Activated naive CD4-positive, alpha-beta T cell treated with anti-CD3 and anti-CD28 coated beads, Interleukin-2, amount 50 U/mL, for 24 hours (primary cell): ENCODE measurements around the gene RALGPS1.

Experiments
- H3K27ac Mint-ChIP-seq: one replicate; pipeline ENCODE4 v1.8.0; 2021; ENCODE audit warnings: mild to moderate bottlenecking, mixed read lengths
- H3K27me3 Mint-ChIP-seq: one replicate; pipeline ENCODE4 v1.8.0; 2021; ENCODE audit warnings: mixed read lengths
- H3K36me3 Mint-ChIP-seq: one replicate; pipeline ENCODE4 v1.8.0; 2021; ENCODE audit warnings: mixed read lengths
- H3K4me1 Mint-ChIP-seq: one replicate; pipeline ENCODE4 v1.8.0; 2021; ENCODE audit warnings: mixed read lengths
- H3K4me3 Mint-ChIP-seq: one replicate; pipeline ENCODE4 v1.8.0; 2021; ENCODE audit warnings: mild to moderate bottlenecking, mixed read lengths
- H3K9me3 Mint-ChIP-seq: one replicate; pipeline ENCODE4 v1.8.0; 2021; ENCODE audit warnings: mixed read lengths

The RALGPS1 gene

DNA sequence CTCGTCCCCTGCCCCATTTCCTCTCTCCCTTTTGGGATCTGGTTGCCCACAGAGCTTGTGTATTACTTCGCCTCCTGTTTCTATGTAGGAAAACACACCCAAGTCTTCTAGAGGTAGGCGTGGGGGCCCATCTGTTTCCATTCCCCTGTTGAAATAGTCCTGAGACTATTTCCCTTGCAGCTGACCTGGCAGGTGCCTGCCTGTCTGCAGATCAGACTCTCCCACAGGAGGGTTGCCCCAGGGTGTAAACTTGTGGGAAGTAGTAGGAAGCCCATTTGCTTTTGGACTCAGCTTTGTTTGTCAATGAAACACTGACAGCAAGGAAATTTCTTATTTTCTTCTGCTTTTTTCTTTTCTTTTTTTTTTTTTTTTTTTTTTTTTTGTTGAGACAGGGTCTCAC is 333.7 kb downstream of the RALGPS1 start:
- peaks cover 9% of the 10 kb centered on the region for H3K4me1 Mint-ChIP-seq
- no peak overlapping the region for H3K4me3 Mint-ChIP-seq
- H3K9me3 Mint-ChIP-seq = no peaks in the 10 kb centered on the region
- peaks cover 7% of the 10 kb centered on the region for H3K27me3 Mint-ChIP-seq
- H3K36me3 Mint-ChIP-seq = peaks cover 2% of the 10 kb centered on the region
- H3K27ac Mint-ChIP-seq = no peak overlapping the region

DNA sequence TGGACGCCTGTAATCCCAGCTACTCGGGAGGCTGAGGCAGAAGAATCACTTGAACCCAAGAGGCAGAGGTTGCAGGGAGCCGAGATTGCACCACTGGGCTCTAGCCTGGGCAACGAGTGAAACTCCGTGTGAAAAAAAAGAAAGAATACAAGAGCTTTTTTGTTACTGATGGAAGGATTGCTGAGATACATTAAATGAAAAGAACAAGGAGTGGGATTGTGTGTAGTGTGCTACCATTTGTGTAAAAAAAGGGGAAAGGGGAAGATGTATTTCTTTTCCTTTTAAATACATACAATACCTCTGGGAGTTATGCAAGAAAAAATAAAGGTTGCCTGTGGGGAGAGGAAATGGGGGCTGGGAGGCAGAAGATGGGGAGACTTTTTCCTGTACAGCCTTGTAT is 335.3 kb downstream of the RALGPS1 start:
- peaks cover 2% of the 10 kb centered on the region for H3K36me3 Mint-ChIP-seq
- H3K9me3 Mint-ChIP-seq = no peaks in the 10 kb centered on the region
- H3K27ac Mint-ChIP-seq = no peak overlapping the region
- H3K4me3 Mint-ChIP-seq = no peak overlapping the region
- H3K27me3 Mint-ChIP-seq = peaks cover 10% of the 10 kb centered on the region
- peaks cover 7% of the 10 kb centered on the region for H3K4me1 Mint-ChIP-seq

DNA sequence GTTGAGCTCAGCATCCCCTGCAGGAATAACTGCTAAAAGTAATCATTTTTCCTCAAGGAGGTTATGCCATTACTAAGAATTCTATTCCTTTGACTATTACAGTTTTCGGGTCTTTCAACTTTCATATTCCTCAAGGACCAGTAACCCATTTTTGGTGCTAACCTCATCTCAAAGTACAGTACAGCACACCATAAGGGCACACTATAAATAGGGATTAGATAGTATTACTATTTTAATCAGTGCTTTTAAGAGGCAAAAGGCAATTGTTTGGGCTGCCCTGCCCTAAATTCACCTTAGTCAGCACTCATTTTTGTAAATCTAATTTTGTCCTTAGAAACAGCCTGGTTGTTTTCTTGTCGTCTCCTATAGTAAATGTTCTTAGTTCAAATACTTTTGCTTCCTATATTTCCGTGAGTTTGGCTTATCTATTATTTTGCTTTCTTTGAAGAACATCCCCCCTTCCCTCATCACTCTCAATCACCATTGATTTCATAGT is 336.4 kb downstream of the RALGPS1 start:
- peaks cover 10% of the 10 kb centered on the region for H3K27me3 Mint-ChIP-seq
- no peaks in the 10 kb centered on the region for H3K9me3 Mint-ChIP-seq

DNA sequence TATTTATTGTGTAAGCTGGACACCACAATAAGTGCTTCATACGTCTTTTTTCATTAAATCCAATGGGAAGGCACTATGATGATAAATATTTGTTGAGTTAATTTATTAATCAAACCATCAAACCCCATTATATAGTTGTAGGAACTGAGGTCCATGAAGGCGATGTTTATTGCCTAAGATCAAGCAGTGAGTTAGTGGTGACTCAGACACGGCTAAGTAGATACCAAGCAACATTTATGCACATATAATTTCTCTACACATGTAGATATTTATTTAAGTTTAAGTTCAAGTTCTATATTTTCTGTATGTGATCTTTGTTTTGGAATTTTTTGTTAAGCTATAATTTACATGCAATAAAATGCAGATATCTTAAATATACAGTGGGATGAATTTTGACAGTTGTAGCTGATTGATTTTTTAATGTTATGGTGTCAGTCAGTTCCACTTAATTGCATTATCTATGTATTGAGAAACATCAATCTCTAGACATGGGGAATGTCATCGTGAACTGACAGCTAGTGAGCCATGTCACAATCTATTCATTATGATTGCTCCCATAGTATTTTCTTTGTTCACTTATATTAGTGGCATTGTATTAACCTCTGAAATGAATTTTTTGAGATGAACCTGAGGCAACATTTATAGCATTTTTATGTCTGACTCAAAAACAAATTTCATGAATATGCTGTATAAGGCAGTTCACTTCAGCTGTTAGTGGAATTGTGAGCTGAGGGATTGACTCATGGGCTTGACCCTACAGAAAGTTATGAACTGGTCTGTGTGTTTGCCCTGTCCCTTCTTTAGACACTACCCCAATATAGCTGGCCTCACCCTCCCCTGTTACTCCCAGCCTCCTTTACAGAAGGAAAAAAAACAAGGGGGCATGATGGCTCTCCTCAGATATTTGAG is 338.1 kb downstream of the RALGPS1 start:
- Mint-ChIP-seq H3K27me3 (peaks cover 10% of the 10 kb centered on the region), H3K4me3 (no peak overlapping the region), H3K36me3 (peaks cover 2% of the 10 kb centered on the region), H3K4me1 (no peaks in the 10 kb centered on the region), H3K27ac (no peak overlapping the region), H3K9me3 (no peaks in the 10 kb centered on the region)

More for the DNA sequence above, 336.4 kb downstream of the RALGPS1 start:
- no peaks in the 10 kb centered on the region for H3K4me1 Mint-ChIP-seq
- H3K27ac Mint-ChIP-seq = no peak overlapping the region
- H3K4me3 Mint-ChIP-seq = no peak overlapping the region
- peaks cover 2% of the 10 kb centered on the region for H3K36me3 Mint-ChIP-seq

DNA sequence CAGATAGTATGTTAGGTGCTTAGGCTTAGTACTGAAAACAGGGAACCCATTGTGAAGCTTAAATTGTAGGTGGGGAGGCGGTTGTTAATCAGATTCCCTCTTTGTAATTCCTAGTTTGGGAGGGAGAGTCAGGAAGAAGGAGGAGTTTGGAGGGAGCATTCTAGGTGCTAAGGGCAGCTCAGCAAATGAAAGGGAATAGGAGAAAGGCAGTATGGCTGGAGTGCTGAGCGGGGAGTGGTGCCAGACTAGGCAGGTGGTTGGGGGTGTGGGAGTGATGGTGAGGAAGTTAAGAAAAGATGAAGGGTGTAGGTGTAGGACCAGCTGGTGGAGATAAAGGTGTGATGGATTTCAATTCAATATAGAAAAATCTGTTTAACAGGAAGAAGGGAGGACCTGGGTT is 338.9 kb downstream of the RALGPS1 start:
- H3K27ac Mint-ChIP-seq = no peak overlapping the region
- H3K9me3 Mint-ChIP-seq = no peaks in the 10 kb centered on the region
- no peak overlapping the region for H3K4me3 Mint-ChIP-seq
- H3K36me3 Mint-ChIP-seq = peaks cover 2% of the 10 kb centered on the region
- H3K27me3 Mint-ChIP-seq = peaks cover 10% of the 10 kb centered on the region
- no peaks in the 10 kb centered on the region for H3K4me1 Mint-ChIP-seq

DNA sequence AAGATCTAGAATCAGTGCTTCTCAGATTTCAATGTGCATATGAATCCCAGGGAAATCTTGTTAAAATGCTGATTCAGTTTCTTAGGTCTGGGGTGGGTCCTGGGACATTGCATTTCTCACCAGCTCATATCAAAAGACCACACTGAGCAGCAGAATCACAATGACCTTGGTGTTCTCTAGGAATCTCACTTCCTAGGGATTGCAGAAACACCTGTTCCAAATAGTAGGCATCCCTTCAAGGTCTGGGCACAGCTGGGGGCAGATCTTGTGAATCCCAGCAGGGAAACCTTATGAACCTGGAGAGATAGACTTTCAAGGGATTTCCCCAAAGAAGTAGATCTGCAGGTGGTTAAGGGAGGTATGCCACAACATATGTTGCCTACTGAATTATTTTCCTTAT is 341.1 kb downstream of the RALGPS1 start:
- Mint-ChIP-seq H3K4me3 (no peak overlapping the region), H3K36me3 (peaks cover 2% of the 10 kb centered on the region), H3K9me3 (no peaks in the 10 kb centered on the region), H3K27ac (no peak overlapping the region), H3K27me3 (peaks cover 6% of the 10 kb centered on the region), H3K4me1 (no peaks in the 10 kb centered on the region)

DNA sequence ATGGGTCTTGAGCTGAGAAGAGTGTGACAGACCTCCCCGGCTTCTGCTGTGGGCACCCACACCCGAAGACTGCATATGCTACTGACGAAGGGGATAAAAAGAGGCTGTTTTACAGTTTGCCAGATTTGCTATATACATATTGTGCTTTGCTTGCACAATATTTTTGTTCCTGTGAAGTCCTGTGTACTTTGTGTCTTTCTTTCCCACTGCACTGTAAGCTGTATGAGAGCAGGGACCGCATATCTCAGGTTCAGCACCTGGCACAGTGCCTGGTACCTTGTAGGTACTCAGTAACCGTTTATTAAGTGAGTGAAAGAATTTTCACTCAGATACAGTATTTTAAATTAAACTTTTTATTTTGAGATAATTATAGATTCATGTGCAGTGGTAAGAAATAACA is 341.7 kb downstream of the RALGPS1 start:
- no peak overlapping the region for H3K27ac Mint-ChIP-seq
- H3K9me3 Mint-ChIP-seq = no peaks in the 10 kb centered on the region
- no peak overlapping the region for H3K4me3 Mint-ChIP-seq
- peaks cover 4% of the 10 kb centered on the region for H3K27me3 Mint-ChIP-seq
- H3K36me3 Mint-ChIP-seq = no peaks in the 10 kb centered on the region
- no peaks in the 10 kb centered on the region for H3K4me1 Mint-ChIP-seq

DNA sequence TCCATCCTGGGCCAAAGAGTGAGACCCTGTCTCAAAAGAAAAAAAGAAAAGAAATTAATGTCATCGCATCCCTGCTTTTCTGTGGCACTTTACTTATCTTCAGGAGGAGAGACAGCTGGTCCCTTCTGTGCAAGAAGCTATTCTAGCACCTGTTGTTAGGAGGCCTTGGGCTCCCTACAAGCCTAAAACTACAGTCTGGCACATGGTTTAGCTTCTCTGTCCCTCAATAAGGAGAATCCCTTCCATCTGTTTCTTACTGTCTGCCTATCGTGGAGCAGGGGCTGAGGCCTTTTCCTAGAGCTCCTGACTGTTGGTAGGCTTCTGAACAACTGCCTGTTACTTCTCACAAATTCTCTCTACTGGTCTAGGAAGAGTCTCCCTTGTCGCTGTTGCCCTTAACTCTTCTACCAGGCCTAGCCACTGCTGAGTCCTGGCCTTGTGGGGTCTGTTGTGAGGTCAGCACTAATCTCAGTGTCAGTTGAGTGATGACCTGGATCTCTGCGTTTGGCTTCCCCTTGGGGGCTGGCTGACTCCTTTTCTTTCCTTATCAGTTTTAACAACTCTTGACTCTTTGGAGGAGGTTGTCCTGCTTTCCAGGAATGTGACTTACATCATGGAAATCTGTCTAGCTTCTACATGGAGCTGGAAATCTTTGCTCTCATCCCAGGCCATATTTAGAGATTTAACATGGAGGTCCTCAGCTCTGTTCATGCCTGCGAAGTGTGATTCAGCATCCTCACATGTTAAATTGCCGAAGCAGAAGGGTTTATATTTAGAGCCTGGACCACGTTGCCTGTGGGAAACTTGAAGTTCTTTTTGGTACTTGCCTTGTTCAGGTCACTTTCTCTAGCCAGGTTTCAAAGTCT is 344.3 kb downstream of the RALGPS1 start:
- Mint-ChIP-seq H3K27ac (no peak overlapping the region), H3K27me3 (peaks cover 2% of the 10 kb centered on the region), H3K4me1 (no peaks in the 10 kb centered on the region), H3K4me3 (no peak overlapping the region), H3K9me3 (no peaks in the 10 kb centered on the region), H3K36me3 (no peaks in the 10 kb centered on the region)

DNA sequence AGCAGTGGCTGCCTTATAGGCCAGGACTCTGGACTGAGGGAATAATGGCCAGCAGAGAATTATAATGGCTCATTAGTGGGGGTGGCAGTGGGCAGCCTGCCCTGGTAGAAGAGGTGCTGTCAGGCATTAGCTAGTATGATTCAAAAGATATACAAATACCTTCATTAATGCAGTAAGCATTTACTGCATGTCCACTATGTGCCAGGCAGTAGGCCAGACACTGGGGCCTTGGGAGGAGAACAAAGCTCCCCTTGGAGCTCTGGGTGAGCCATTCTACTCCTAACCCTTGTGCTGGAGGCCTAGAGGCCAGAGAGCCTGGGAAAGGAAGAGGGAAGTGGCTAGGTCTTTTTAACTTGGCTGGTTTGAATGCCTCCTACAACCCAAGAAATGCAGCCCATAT is 348.0 kb downstream of the RALGPS1 start:
- no peak overlapping the region for H3K27ac Mint-ChIP-seq

DNA sequence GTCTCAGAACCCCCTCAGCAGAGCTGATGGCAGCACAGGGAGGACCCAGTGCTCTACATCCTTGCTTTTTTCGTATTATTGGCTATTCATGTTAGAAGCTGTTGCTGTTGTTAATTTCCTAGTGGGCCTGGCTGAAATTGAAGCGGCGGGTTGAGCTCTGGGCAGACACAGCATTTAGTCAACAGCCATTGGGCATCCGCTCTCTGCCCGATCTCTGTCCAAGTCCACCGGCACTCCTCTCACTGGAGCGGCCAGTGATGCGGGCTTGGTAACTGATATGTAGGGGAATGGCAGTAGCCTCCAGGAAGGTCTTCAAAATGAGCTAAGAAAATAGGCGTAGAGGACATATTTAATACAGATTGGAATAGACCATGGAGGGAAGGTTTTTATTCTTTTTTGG is 348.7 kb downstream of the RALGPS1 start:
- no peaks in the 10 kb centered on the region for H3K9me3 Mint-ChIP-seq
- no peaks in the 10 kb centered on the region for H3K4me1 Mint-ChIP-seq
- H3K27me3 Mint-ChIP-seq = peaks cover 2% of the 10 kb centered on the region
- no peak overlapping the region for H3K4me3 Mint-ChIP-seq
- no peak overlapping the region for H3K27ac Mint-ChIP-seq
- no peaks in the 10 kb centered on the region for H3K36me3 Mint-ChIP-seq

More for the DNA sequence above, 348.0 kb downstream of the RALGPS1 start:
- H3K4me1 Mint-ChIP-seq = no peaks in the 10 kb centered on the region
- H3K27me3 Mint-ChIP-seq = peaks cover 2% of the 10 kb centered on the region
- no peaks in the 10 kb centered on the region for H3K9me3 Mint-ChIP-seq
- no peak overlapping the region for H3K4me3 Mint-ChIP-seq
- H3K36me3 Mint-ChIP-seq = no peaks in the 10 kb centered on the region

DNA sequence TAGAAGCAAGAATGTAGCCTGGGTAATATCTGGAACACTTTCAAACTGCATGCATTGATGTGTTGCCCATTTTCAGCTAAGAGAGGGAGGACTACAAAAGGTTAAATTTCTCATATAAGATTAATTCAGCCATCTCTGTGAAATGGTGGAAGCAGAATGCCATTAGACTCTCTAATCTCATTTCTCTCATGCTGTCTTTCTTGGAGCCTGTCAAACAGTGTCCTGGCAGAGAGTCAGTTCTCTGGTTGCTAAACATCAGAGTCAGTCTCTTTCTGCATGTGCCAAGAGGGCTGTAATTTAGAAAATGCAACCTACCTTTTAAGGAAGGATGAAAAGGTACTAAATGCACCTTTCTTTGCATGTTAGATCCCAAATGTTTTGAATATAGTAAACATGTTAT is 349.1 kb downstream of the RALGPS1 start:
- H3K4me1 Mint-ChIP-seq = no peaks in the 10 kb centered on the region
- no peaks in the 10 kb centered on the region for H3K36me3 Mint-ChIP-seq
- no peaks in the 10 kb centered on the region for H3K9me3 Mint-ChIP-seq
- peaks cover 2% of the 10 kb centered on the region for H3K27me3 Mint-ChIP-seq
- H3K27ac Mint-ChIP-seq = no peak overlapping the region
- H3K4me3 Mint-ChIP-seq = no peak overlapping the region

DNA sequence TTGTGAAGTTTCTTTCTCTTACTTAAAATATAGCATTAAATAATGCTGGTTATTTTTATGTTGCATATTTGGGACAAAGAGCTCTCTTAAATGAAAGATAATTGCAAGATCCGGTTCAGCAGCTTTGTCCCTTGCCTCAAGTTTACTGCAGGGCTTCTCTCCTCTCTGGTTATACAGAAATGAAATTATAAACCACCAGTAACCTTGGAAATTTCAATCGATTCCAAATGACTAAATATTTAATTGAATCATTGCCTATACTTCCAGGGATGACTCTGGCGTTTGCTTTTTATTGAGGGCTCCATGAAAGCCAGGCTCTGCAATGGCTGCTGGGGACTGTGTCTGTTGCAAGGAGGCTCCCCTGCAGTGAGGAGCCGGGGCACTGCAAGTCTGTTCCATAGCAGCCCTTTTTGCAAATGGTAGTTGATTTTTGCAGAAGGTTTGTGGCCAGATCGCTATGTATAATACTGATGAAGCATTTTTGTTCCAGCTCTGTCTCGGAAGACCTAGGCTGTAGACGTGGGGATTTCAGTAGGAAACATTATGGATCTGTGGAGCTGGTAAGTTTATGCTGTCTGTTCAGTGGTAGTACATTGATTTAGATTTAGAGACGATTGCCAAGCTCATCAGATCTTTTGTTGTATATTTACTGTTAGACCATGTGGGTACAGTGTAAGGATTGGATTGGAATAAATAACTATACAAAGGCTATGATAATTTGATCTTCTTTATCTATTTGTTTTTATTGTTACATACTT is 350.1 kb downstream of the RALGPS1 start, which contains the start of gene GARNL3:
Gene GARNL3 (plus strand): TSS at position 313 of the 758 bp plus-strand sequence. CDS start 104 bp downstream, at position 417.
- H3K27me3 Mint-ChIP-seq = peaks cover 2% of the 10 kb centered on the region
- H3K36me3 Mint-ChIP-seq = no peaks in the 10 kb centered on the region
- no peaks in the 10 kb centered on the region for H3K4me1 Mint-ChIP-seq
- no peak within 1 kb of the TSS for H3K27ac Mint-ChIP-seq
- no peaks in the 10 kb centered on the region for H3K9me3 Mint-ChIP-seq
- no peak within 1 kb of the TSS for H3K4me3 Mint-ChIP-seq

DNA sequence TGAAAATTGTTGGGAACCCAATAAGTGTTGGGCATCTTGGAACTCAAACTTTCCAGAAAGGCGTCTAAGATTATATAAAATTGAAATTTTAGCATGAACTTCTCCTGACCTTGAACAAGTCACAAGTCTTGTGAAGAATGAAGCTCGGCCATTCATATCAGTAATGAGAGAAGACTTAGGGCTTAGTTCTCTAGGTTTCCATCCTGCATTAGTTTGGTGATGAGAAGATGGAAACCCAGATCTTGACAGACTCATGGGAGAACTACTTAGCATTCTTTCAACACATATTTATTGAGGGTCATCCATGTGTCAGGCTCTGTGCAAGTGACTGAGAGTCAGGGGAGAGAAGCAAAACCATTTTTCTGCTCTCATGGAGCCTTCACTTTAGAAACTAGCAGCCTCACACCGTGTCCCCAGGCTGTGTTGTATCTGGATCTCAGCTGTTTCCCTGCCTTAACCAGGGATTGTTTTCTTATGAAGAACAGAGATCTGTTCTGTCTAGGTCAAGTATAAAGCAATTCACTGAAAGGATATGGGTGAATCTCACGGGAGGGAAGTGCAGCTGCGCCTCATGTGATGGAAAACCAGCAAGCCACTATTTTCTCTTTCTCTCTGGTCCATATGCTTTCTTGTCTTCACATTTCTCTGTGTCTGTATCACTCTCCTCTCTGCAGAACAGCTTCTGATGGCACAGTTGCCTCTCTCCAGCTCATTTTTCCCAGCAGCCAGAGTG is 353.4 kb downstream of the RALGPS1 start:
- no peak overlapping the region for H3K27ac Mint-ChIP-seq
- H3K36me3 Mint-ChIP-seq = no peaks in the 10 kb centered on the region
- H3K4me3 Mint-ChIP-seq = no peak overlapping the region
- H3K4me1 Mint-ChIP-seq = no peaks in the 10 kb centered on the region
- no peaks in the 10 kb centered on the region for H3K9me3 Mint-ChIP-seq
- no peaks in the 10 kb centered on the region for H3K27me3 Mint-ChIP-seq

DNA sequence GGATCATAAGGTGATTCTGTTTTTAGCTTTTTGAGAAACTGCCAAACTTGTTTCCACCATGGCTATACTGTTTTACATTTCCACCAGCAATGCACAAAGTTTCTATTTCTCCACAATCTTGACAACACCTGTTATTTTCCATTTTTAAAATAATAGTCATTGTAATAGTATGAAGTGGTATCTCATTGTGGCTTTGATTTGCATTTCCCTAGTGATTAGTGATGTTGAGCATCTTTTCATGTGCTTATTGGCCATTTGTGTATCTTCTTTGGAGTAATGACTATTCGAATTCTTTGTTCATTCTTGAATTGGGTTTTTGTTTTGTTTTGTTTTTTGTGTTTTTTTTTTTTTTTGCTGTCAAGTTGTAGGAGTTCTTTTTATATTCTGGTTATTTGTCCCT is 354.9 kb downstream of the RALGPS1 start:
- Mint-ChIP-seq H3K27ac (no peak overlapping the region), H3K4me1 (no peaks in the 10 kb centered on the region), H3K4me3 (no peak overlapping the region), H3K36me3 (no peaks in the 10 kb centered on the region), H3K27me3 (no peaks in the 10 kb centered on the region), H3K9me3 (no peaks in the 10 kb centered on the region)
